ENCODE data around the gene CRYBG2.

DNA sequence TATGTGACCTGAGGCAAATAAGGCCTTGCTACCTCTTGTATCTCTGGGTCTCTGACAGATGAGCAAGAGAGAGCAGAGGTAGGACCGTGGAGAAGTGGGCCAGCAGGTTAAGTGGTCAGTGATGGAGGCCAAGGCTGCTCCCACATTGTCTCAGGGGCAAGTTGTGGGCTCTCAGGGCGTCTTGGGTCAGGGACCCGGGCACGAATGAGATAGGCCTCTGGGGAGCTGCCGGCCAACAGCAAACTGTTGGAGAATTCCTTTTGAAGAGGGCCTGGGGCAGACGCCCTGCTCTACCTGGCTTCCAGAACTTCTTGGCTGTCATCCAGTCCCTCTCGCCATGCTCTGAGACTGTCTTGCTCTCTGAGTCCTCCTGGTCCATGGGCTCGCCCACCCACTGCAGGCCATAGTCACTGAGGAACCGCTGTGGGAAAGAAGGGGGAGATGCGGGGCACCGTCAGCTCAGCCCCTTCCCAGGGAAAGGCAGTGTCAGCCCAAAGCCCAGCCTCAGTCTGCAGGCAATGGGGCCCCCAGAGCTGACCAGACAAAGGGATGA lies 59.9 kb downstream of the CRYBG2 start:
- TF ChIP-seq, protein P1, sequence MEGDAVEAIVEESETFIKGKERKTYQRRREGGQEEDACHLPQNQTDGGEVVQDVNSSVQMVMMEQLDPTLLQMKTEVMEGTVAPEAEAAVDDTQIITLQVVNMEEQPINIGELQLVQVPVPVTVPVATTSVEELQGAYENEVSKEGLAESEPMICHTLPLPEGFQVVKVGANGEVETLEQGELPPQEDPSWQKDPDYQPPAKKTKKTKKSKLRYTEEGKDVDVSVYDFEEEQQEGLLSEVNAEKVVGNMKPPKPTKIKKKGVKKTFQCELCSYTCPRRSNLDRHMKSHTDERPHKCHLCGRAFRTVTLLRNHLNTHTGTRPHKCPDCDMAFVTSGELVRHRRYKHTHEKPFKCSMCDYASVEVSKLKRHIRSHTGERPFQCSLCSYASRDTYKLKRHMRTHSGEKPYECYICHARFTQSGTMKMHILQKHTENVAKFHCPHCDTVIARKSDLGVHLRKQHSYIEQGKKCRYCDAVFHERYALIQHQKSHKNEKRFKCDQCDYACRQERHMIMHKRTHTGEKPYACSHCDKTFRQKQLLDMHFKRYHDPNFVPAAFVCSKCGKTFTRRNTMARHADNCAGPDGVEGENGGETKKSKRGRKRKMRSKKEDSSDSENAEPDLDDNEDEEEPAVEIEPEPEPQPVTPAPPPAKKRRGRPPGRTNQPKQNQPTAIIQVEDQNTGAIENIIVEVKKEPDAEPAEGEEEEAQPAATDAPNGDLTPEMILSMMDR (IDR thresholded peaks at IDR 0.05; ENCODE audit: low read depth, low read length): no peak
- TF ChIP-seq EZH2phosphoT487 (IDR thresholded peaks at IDR 0.05; ENCODE audit: low read depth): no peak

Measured in OCI-LY3 (cell line).